GM23338 (cell line): ENCODE measurements around the gene AK4.

Experiments
- CREB1 ChIP-seq: fragments of 250-450 bp; sonication (Bioruptor Pico); IDR thresholded peaks from 2 replicates; pipeline ENCODE4 v1.5.0; 2020; ENCODE audit warnings: low read depth, mild to moderate bottlenecking, moderate library complexity
- EZH2 ChIP-seq: fragments of 200-600 bp; sonication (generic); IDR thresholded peaks from one replicate; pipeline ENCODE4 v1.8.0; 2017; ENCODE audit warnings: antibody characterized with exemption, mild to moderate bottlenecking, low read depth; ENCODE audit not compliant: unreplicated experiment
- EZH2phosphoT487 ChIP-seq: fragments of 200-600 bp; sonication (generic); IDR thresholded peaks from one replicate; pipeline ENCODE4 v1.8.1; 2018; ENCODE audit warnings: antibody characterized with exemption; ENCODE audit not compliant: unreplicated experiment
- JUNB ChIP-seq: IDR thresholded peaks from one replicate; pipeline ENCODE4 v1.6.1; 2016; ENCODE audit warnings: antibody characterized with exemption; ENCODE audit not compliant: unreplicated experiment
- NANOG ChIP-seq: IDR thresholded peaks from 2 replicates; pipeline ENCODE4 v1.6.1; 2016; ENCODE audit warnings: antibody characterized with exemption, borderline replicate concordance
- POLR2AphosphoS5 ChIP-seq: IDR thresholded peaks from 2 replicates; pipeline ENCODE4 v1.6.1; 2016; ENCODE audit warnings: antibody characterized with exemption, low read depth
- STAT1 ChIP-seq: IDR thresholded peaks from one replicate; pipeline ENCODE4 v1.6.1; 2016; ENCODE audit warnings: antibody characterized with exemption; ENCODE audit not compliant: unreplicated experiment
- ZNF114 ChIP-seq: fragments of 250-450 bp; sonication (Bioruptor Pico); IDR thresholded peaks from 2 replicates; pipeline ENCODE4 v1.5.0; 2020; ENCODE audit warnings: mild to moderate bottlenecking, moderate library complexity
- ZNF331 ChIP-seq: fragments of 250-450 bp; sonication (Bioruptor Pico); IDR thresholded peaks from 2 replicates; pipeline ENCODE4 v1.5.0; 2020; ENCODE audit warnings: low read depth, mild to moderate bottlenecking, moderate library complexity
- TF ChIP-seq, protein P1 (sequence below), 2 experiments: fragments of 200-600 bp in 1 of 2; sonication (generic) in 1 of 2; conservative IDR thresholded peaks; 2 replicates each; pipeline versions ENCODE4 v1.5.1 to v1.6.1; 2016 to 2017; ENCODE audit warnings: antibody characterized with exemption in 2 of 2, low read depth in 2 of 2, mild to moderate bottlenecking in 2 of 2, moderate library complexity in 1 of 2
- TF ChIP-seq, protein P2 (sequence below): IDR thresholded peaks from one replicate; pipeline ENCODE4 v1.6.1; 2018; ENCODE audit warnings: antibody characterized with exemption; ENCODE audit not compliant: unreplicated experiment
- TF ChIP-seq, protein P3 (sequence below): IDR thresholded peaks from 2 replicates; pipeline ENCODE4 v1.6.1; 2016; ENCODE audit warnings: antibody characterized with exemption

DNA sequence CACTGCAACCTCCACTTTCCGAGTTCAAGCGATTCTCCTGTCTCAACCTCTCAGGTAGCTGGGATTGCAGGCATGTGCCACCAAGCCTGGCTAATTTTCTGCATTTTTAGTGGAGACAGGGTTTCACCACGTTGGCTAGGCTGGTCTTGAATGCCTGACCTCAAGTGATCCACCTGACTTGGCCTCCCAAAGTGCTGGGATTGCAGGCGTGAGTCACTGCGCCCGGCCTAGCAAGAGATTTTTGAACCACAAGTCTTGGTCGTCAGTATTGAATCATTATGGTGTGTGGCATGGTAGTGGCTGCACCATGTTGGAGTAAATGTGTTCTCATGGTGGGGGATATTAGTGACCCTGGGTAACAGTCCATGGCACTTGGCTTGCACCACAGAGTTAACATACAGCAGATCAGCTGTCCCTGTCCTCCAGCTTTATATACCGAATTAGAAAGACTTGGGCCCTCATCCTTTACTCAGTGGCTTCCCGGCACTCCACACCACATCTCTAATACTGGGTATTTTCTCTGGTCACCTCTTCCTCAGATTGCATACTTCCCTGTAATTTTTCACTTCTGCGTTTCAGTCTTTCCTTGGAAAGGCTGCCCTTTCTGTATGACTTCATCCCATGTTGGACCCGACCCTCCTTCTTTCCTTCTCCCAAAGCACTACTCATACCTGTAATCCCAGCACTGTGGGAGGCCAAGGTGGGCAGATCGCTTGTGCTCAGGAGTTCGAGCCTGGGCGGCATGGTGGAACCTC lies 25.1 kb downstream of the AK4 start:
- TF ChIP-seq POLR2AphosphoS5: no peak
- no peak for TF ChIP-seq EZH2
- TF ChIP-seq, protein P1, sequence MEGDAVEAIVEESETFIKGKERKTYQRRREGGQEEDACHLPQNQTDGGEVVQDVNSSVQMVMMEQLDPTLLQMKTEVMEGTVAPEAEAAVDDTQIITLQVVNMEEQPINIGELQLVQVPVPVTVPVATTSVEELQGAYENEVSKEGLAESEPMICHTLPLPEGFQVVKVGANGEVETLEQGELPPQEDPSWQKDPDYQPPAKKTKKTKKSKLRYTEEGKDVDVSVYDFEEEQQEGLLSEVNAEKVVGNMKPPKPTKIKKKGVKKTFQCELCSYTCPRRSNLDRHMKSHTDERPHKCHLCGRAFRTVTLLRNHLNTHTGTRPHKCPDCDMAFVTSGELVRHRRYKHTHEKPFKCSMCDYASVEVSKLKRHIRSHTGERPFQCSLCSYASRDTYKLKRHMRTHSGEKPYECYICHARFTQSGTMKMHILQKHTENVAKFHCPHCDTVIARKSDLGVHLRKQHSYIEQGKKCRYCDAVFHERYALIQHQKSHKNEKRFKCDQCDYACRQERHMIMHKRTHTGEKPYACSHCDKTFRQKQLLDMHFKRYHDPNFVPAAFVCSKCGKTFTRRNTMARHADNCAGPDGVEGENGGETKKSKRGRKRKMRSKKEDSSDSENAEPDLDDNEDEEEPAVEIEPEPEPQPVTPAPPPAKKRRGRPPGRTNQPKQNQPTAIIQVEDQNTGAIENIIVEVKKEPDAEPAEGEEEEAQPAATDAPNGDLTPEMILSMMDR (conservative IDR thresholded peaks at IDR 0.05; ENCODE audit: low read depth in 2 of 2): no peak
- no peak for TF ChIP-seq EZH2phosphoT487
- TF ChIP-seq, protein P2, sequence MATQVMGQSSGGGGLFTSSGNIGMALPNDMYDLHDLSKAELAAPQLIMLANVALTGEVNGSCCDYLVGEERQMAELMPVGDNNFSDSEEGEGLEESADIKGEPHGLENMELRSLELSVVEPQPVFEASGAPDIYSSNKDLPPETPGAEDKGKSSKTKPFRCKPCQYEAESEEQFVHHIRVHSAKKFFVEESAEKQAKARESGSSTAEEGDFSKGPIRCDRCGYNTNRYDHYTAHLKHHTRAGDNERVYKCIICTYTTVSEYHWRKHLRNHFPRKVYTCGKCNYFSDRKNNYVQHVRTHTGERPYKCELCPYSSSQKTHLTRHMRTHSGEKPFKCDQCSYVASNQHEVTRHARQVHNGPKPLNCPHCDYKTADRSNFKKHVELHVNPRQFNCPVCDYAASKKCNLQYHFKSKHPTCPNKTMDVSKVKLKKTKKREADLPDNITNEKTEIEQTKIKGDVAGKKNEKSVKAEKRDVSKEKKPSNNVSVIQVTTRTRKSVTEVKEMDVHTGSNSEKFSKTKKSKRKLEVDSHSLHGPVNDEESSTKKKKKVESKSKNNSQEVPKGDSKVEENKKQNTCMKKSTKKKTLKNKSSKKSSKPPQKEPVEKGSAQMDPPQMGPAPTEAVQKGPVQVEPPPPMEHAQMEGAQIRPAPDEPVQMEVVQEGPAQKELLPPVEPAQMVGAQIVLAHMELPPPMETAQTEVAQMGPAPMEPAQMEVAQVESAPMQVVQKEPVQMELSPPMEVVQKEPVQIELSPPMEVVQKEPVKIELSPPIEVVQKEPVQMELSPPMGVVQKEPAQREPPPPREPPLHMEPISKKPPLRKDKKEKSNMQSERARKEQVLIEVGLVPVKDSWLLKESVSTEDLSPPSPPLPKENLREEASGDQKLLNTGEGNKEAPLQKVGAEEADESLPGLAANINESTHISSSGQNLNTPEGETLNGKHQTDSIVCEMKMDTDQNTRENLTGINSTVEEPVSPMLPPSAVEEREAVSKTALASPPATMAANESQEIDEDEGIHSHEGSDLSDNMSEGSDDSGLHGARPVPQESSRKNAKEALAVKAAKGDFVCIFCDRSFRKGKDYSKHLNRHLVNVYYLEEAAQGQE: no peak
- no peak for TF ChIP-seq ZNF331 (CRISPR knock-in tag)
- no peak for TF ChIP-seq NANOG
- no peak for TF ChIP-seq CREB1 (CRISPR knock-in tag)
- TF ChIP-seq, protein P3, sequence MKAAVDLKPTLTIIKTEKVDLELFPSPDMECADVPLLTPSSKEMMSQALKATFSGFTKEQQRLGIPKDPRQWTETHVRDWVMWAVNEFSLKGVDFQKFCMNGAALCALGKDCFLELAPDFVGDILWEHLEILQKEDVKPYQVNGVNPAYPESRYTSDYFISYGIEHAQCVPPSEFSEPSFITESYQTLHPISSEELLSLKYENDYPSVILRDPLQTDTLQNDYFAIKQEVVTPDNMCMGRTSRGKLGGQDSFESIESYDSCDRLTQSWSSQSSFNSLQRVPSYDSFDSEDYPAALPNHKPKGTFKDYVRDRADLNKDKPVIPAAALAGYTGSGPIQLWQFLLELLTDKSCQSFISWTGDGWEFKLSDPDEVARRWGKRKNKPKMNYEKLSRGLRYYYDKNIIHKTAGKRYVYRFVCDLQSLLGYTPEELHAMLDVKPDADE: no peak
- no peak for TF ChIP-seq ZNF114
- no peak for TF ChIP-seq JUNB
- TF ChIP-seq STAT1: no peak
